ENCODE data around the gene MOGAT1. TPM values are rescaled to one million over a fixed set of nuclear protein-coding genes. Genes with fewer than 3 reads are reported as not detected.
A peak's percentile ranks its signal among the peaks of the same experiment; 100 is the strongest.

MOGAT1 gene
- total and polyA plus RNA-seq, 9 of the 15 experiments (the other 6 are each of a cell fraction or from before 2014, with no cell fraction given): not detected

GRCh38 chr2:222688917-222689316 is 17.5 kb downstream of the MOGAT1 start (continued):
- no peak for TF ChIP-seq HDAC8 (tag; IDR thresholded peaks at IDR 0.05)
- TF ChIP-seq STAT5A (IDR thresholded peaks at IDR 0.05; ENCODE audit: borderline replicate concordance, low read length): no peak
- no peak for TF ChIP-seq HLTF (IDR thresholded peaks at IDR 0.05)
- TF ChIP-seq MGA (IDR thresholded peaks at IDR 0.05): no peak
- TF ChIP-seq JUND (IDR thresholded peaks at IDR 0.05; ENCODE audit: borderline replicate concordance, low read depth, low read length): no peak
- peak; percentile 24; the same call in 1 of the 3 replicates for TF ChIP-seq JUND (tag; IDR thresholded peaks at IDR 0.05; ENCODE audit: borderline replicate concordance, low read depth, low read length)
- TF ChIP-seq ZNF165 (CRISPR knock-in tag; IDR thresholded peaks at IDR 0.05; ENCODE audit: borderline replicate concordance): no peak
- no peak for TF ChIP-seq ZNF766 (CRISPR knock-in tag; conservative IDR thresholded peaks at IDR 0.05)
- no peak for TF ChIP-seq USF2 (CRISPR knock-in tag; IDR thresholded peaks at IDR 0.05)
- TF ChIP-seq ZNF586 (CRISPR knock-in tag; conservative IDR thresholded peaks at IDR 0.05): no peak
- peak; percentile 68 for TF ChIP-seq C11orf30 (IDR thresholded peaks at IDR 0.05; ENCODE audit: low read depth)
- TF ChIP-seq MTA1 (IDR thresholded peaks at IDR 0.05; ENCODE audit: borderline replicate concordance): no peak
- TF ChIP-seq ETV5 (CRISPR knock-in tag; IDR thresholded peaks at IDR 0.05; ENCODE audit: low read depth): no peak
- TF ChIP-seq ATF3 (IDR thresholded peaks at IDR 0.05): 0 out of 2 replicates have a peak, but pooled peaks have one; percentile 18
- no peak for TF ChIP-seq ATF3 (CRISPR knock-in tag; conservative IDR thresholded peaks at IDR 0.05)
- peak; percentile 19; the same call in 1 of the 2 replicates for TF ChIP-seq MAFK (IDR thresholded peaks at IDR 0.05; ENCODE audit: low read length)
- no peak for TF ChIP-seq PHB2 (IDR thresholded peaks at IDR 0.05; ENCODE audit: low read depth)
